Karpas-422 (cell line): ENCODE data around the gene NUP210. TPM values are rescaled to one million over a fixed set of nuclear protein-coding genes. Genes with fewer than 3 reads are reported as not detected.

Source experiments
- DNase-seq: peaks from one replicate; pipeline ENCODE4 v3.0.0-alpha.2; 2015
- H2AFZ ChIP-seq: fragments of 200-600 bp; sonication (generic); 2 replicates; pipeline ENCODE4 v1.6.1; 2014; ENCODE audit warnings: antibody characterized with exemption, low read length, mixed read lengths
- H3K27ac ChIP-seq: fragments of 200-600 bp; sonication (generic); 2 replicates; pipeline ENCODE4 v1.5.1; 2014; ENCODE audit warnings: mild to moderate bottlenecking, low read length, moderate library complexity
- H3K27me3 ChIP-seq: fragments of 200-600 bp; sonication (generic); 2 replicates; pipeline ENCODE4 v1.6.1; 2014; ENCODE audit warnings: low read length, mixed read lengths
- H3K36me3 ChIP-seq: fragments of 200-600 bp; sonication (generic); 2 replicates; pipeline ENCODE4 v1.6.1; 2014; ENCODE audit warnings: low read length, mixed read lengths; ENCODE audit not compliant: insufficient read depth
- H3K4me1 ChIP-seq: fragments of 200-600 bp; sonication (generic); 2 replicates; pipeline ENCODE4 v1.6.1; 2014; ENCODE audit warnings: mild to moderate bottlenecking, low read length, mixed read lengths
- H3K4me2 ChIP-seq: fragments of 200-600 bp; sonication (generic); 2 replicates; pipeline ENCODE4 v1.6.1; 2014; ENCODE audit warnings: low read length, low read depth, mild to moderate bottlenecking; ENCODE audit not compliant: poor library complexity, severe bottlenecking
- H3K4me3 ChIP-seq: fragments of 200-600 bp; sonication (generic); 2 replicates; pipeline ENCODE4 v1.5.1; 2014; ENCODE audit warnings: mild to moderate bottlenecking, antibody characterized with exemption, low read length, mixed read lengths
- H3K79me2 ChIP-seq: fragments of 200-600 bp; sonication (generic); 2 replicates; pipeline ENCODE4 v1.6.1; 2014; ENCODE audit warnings: mild to moderate bottlenecking, low read length, mixed read lengths
- H3K9ac ChIP-seq: fragments of 200-600 bp; sonication (generic); 2 replicates; pipeline ENCODE4 v1.6.0; 2014; ENCODE audit warnings: low read length
- H3K9me2 ChIP-seq: fragments of 200-600 bp; sonication (generic), shearing (Covaris generic); replicated peaks from 2 replicates; pipeline ENCODE4 v1.6.0; 2014; ENCODE audit warnings: mild to moderate bottlenecking, low read length, moderate library complexity; ENCODE audit not compliant: insufficient read depth
- H3K9me3 ChIP-seq: fragments of 300-700, 200-600 bp; sonication (generic); 2 replicates; pipeline ENCODE4 v1.6.1; 2014; ENCODE audit warnings: low read length, mixed read lengths
- H4K20me1 ChIP-seq: fragments of 200-600 bp; sonication (generic); 2 replicates; pipeline ENCODE4 v1.6.1; 2014; ENCODE audit warnings: mild to moderate bottlenecking, antibody characterized with exemption, low read length, low read depth; ENCODE audit not compliant: insufficient read depth
- total RNA-seq: library from RNA; depleted of rRNA; stranded (reverse); fragments of >200 nt; shearing (Covaris generic); gene quantifications from 2 replicates; pipeline ENCODE4 v1.2.3, GENCODE V29; 2014; ENCODE audit warnings: low replicate concordance

The NUP210 gene
- total RNA-seq, 1 experiment from 2014 or later: 87.7 TPM

DNA sequence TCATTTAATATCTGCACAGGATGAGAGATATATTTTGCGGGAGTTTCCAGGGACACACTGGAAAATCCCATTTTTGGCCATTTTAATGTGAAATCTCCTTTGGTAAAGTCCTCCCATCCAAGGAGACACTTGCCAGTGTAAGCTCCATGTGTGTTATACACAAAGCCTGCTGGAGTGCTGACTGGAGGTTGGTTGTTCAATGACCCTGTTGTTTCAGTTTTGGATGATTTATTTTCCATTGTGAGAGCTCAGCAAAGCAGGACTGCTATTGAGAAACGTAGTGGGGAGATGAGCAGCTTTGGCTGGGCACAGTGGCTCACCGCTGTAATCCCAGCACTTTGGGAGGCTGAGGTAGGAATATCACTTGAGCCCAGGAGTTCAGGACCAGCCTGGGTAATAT, 127.7 kb downstream of the NUP210 start:
- no peak overlapping the region for H3K27ac ChIP-seq
- H4K20me1 ChIP-seq: no peaks in the 10 kb centered on the region
- peaks cover 84% of the 10 kb centered on the region for H3K4me1 ChIP-seq
- peaks cover 56% of the 10 kb centered on the region for H3K79me2 ChIP-seq
- DNase-seq: no peak
- peaks cover 19% of the 10 kb centered on the region for H3K36me3 ChIP-seq
- H3K27me3 ChIP-seq: no peaks in the 10 kb centered on the region
- H3K9me2 ChIP-seq: no peaks in the 10 kb centered on the region
- H2AFZ ChIP-seq: no peak overlapping the region
- no peak overlapping the region for H3K4me2 ChIP-seq
- peaks cover 3% of the 10 kb centered on the region for H3K9me3 ChIP-seq
- no peak overlapping the region for H3K4me3 ChIP-seq
- no peak overlapping the region for H3K9ac ChIP-seq

DNA sequence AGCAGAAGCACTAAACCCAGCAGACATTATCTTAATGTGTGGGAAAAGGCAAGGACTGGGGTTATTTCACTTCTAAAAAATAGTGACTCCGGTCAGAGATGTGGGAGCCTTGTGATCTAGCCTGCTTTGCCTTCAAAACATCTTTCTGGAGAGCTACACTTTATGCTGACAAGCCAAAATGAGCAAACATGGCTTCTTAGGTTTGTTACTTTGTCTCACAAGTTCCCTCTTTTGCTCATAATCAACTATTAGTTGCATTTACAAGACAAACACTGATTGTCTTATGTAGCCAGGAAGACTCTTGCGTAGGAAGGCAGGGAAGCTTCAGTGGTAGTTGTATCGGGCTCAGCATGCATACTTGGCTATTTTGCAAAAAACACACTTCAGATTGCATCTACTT, 129.2 kb downstream of the NUP210 start:
- peaks cover 74% of the 10 kb centered on the region for H3K4me1 ChIP-seq
- peak overlapping the region; percentile 2; the same call in 1 of the 2 replicates for H3K27ac ChIP-seq
- H3K27me3 ChIP-seq: no peaks in the 10 kb centered on the region
- H3K9ac ChIP-seq: no peak overlapping the region
- H3K9me3 ChIP-seq: peaks cover 10% of the 10 kb centered on the region
- H3K36me3 ChIP-seq: peaks cover 32% of the 10 kb centered on the region
- H2AFZ ChIP-seq: no peak overlapping the region
- no peak for DNase-seq
- no peaks in the 10 kb centered on the region for H3K9me2 ChIP-seq
- no peak overlapping the region for H3K4me2 ChIP-seq
- H3K4me3 ChIP-seq: no peak overlapping the region
- peaks cover 55% of the 10 kb centered on the region for H3K79me2 ChIP-seq
- no peaks in the 10 kb centered on the region for H4K20me1 ChIP-seq

DNA sequence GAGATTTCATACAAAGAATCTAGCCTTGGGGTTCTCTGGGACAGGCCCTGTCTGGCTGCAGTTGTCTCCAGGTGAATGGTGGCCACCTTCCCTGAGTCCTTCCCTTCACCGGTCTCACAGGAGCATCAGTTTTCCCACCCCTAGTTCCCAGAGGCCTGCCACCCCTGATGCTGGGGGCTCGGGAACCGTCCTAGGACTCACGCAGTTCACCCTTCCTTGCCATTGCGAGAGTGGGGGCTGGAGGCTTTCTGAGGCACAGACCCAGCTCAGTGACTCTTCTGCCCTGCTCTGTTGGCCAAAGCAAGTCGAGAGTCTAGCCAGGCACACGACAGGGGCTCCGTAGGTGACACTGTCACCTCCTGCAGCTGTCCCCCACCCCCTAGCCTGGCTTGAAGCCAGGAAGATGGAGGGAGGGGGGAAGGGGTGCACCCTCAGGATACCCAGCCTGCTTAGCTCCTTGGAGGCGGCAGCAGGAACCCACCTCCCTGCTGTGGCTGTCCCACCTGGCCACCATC, 130.3 kb downstream of the NUP210 start:
- Histone ChIP-seq H3K9ac (no peak overlapping the region), H3K36me3 (peaks cover 32% of the 10 kb centered on the region), H2AFZ (no peak overlapping the region), H4K20me1 (no peaks in the 10 kb centered on the region), H3K79me2 (peaks cover 45% of the 10 kb centered on the region), H3K4me3 (no peak overlapping the region), H3K9me3 (peaks cover 10% of the 10 kb centered on the region), H3K4me1 (peaks cover 63% of the 10 kb centered on the region), H3K27ac (no peak overlapping the region), H3K4me2 (no peak overlapping the region), H3K9me2 (no peaks in the 10 kb centered on the region), H3K27me3 (no peaks in the 10 kb centered on the region)
- DNase-seq: no peak

DNA sequence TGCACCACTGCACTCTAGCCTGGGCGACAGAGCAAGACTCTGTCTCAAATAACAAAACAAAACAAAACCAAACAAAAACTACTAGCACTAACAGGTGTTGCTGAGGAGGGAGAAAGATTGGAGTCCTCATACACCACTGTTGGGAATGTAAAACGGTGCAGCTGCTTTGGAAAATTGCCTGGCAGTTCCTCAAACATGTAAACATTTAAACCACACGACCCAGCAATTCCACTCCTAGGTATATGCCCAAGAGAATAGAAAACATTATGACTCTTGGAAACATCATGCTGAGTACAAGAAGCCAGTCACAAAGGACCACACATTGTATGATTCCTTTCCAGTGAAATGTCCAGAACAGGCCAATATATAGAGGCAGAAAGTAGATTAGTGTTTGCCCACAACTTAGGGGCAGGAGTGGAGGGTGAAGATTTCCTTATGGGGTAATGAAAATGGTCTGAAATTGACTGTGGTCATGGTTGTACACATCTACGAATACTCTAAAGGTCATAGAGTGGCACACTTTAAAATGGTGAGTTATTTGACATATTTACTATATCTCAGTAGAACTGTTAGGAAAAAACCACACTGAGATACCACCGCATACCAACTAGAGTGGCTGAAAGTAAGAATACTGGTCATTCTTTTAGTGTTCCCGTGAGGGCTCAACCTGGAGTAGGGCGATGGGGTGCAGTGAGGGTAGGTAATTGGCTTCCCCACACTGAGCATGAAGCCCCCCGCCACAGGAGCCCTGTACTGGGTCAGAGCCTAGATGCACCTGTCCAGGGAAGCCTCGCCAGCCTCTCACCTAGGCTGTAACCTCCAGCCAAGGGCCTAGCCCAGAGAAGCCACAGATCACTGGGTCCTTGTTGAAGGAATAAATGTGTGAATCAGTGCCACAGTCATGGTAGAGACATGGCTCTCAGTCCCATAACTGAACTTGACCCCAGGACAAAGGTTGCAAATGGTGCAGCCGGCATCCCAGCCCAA, 131.1 kb downstream of the NUP210 start:
- H3K4me1 ChIP-seq: peaks cover 55% of the 10 kb centered on the region
- H3K27me3 ChIP-seq: no peaks in the 10 kb centered on the region
- peaks cover 10% of the 10 kb centered on the region for H3K9me3 ChIP-seq
- H4K20me1 ChIP-seq: no peaks in the 10 kb centered on the region
- H3K9me2 ChIP-seq: no peaks in the 10 kb centered on the region
- peak overlapping the region; percentile 61 for H3K4me2 ChIP-seq
- DNase-seq: no peak
- peak overlapping the region; percentile 13; the same call in 1 of the 2 replicates for H3K4me3 ChIP-seq
- H2AFZ ChIP-seq: no peak overlapping the region
- peak overlapping the region; percentile 83 for H3K27ac ChIP-seq
- no peak overlapping the region for H3K9ac ChIP-seq
- H3K36me3 ChIP-seq: peaks cover 29% of the 10 kb centered on the region
- peaks cover 37% of the 10 kb centered on the region for H3K79me2 ChIP-seq

DNA sequence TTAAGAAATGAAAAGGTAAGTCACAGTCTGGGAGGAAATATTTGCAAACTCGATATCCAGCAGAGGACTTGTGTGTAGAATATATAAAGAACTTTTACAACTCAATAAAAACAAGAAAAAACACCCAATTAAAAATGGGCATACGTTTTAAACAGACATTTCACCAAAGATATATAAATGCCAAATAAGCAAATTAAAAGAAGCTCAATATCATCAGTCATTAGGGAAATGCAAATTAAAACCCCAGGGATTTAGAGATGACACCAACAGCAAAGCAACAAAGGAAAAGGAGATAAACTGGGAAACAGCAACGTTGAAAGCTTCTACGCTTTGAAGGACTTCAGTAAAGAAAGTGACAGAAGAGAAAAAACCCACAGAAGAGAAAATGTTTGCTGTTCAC, 132.3 kb downstream of the NUP210 start:
- peak; percentile 65 for DNase-seq
- H3K36me3 ChIP-seq: peaks cover 20% of the 10 kb centered on the region

DNA sequence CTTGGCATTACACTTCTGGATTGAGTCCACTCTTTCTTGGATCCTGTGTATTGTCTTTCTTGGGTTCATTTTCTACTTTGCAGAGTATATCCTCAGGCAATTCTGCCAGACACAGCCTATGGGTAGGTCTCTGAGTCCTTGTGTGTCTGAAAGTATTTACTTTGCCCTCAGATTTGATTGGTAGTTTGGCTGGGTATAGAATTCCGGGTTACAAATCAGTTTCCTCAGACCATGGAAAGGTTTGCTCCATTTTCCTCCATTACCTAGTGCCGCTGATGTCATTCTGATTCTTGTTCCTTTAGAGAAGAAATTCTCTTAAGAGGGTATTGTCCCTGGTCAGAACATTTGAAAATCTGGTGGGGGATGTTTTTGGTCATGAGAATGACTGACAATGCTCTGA, 133.2 kb downstream of the NUP210 start:
- Histone ChIP-seq H3K9me2 (no peaks in the 10 kb centered on the region), H2AFZ (no peak overlapping the region), H3K27ac (peak overlapping the region; percentile 83; the same call in 1 of the 2 replicates), H3K4me1 (peaks cover 47% of the 10 kb centered on the region), H3K9me3 (peaks cover 10% of the 10 kb centered on the region), H3K36me3 (peaks cover 20% of the 10 kb centered on the region), H3K9ac (no peak overlapping the region), H3K4me2 (no peak overlapping the region), H3K4me3 (no peak overlapping the region), H3K27me3 (no peaks in the 10 kb centered on the region), H4K20me1 (no peaks in the 10 kb centered on the region), H3K79me2 (peaks cover 25% of the 10 kb centered on the region)
- DNase-seq: no peak

More for the DNA sequence above, 132.3 kb downstream of the NUP210 start:
- H3K27ac ChIP-seq: peak overlapping the region; percentile 83
- no peak overlapping the region for H3K9ac ChIP-seq
- peak overlapping the region; percentile 20 for H3K4me3 ChIP-seq
- peaks cover 28% of the 10 kb centered on the region for H3K79me2 ChIP-seq
- peaks cover 10% of the 10 kb centered on the region for H3K9me3 ChIP-seq
- H4K20me1 ChIP-seq: no peaks in the 10 kb centered on the region
- no peaks in the 10 kb centered on the region for H3K9me2 ChIP-seq
- peak overlapping the region; percentile 61 for H3K4me2 ChIP-seq
- peaks cover 51% of the 10 kb centered on the region for H3K4me1 ChIP-seq
- no peaks in the 10 kb centered on the region for H3K27me3 ChIP-seq
- H2AFZ ChIP-seq: no peak overlapping the region

DNA sequence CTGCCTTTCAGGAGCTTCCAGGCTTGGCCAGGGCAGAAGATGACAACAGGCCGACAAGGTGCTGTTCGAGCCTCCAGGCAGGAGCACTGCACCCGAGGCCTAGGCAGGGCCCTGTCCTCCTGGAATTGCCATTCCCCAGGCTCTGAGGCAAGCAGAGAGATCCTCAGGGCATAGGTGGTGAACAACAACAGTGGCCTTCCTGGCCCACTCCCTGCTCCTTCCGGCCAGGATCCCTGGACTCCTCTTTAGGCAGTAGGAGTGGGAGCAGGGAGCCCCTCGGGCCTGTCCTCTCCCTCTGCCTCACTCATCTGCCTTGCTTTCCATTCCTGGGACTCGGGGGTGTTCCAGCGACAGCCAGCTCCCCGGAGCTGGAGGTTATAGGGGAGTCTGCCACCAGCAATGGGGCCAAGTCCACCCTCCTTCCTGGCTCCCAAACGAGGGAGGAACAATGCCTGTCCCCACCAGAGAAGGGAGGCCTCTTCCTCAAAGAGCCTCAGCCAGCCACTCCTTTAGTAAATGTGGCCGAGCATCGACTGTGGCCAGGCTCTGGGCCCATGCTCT, 135.0 kb downstream of the NUP210 start:
- no peak overlapping the region for H3K9ac ChIP-seq

DNA sequence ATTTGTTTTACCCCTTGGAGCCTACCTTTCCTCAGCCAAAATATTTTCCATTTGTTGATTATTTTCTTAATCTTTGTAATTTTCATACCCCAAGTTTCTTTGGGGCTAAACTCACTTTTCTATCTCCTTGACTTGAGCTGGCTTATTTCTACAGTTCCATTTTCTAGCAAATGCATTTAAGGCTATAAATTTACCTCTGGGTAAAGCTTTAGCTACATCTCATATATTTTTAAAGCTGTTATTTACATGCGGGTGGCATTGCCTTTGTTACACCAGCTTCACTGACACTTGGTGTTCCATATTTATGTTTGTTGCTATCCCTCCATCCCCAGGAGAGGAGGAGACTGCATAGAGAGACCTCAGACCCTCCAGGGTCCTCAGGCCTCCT, 136.3 kb downstream of the NUP210 start:
- peaks cover 25% of the 10 kb centered on the region for H3K79me2 ChIP-seq
- DNase-seq: no peak
- no peak overlapping the region for H3K4me2 ChIP-seq
- no peak overlapping the region for H3K4me3 ChIP-seq
- peaks cover 12% of the 10 kb centered on the region; the same call in 1 of the 2 replicates for H4K20me1 ChIP-seq
- H3K4me1 ChIP-seq: peaks cover 17% of the 10 kb centered on the region
- H3K36me3 ChIP-seq: peaks cover 20% of the 10 kb centered on the region
- no peaks in the 10 kb centered on the region for H3K9me2 ChIP-seq
- H3K27ac ChIP-seq: no peak overlapping the region
- H3K9me3 ChIP-seq: peaks cover 10% of the 10 kb centered on the region
- no peaks in the 10 kb centered on the region for H3K27me3 ChIP-seq
- no peak overlapping the region for H2AFZ ChIP-seq
- no peak overlapping the region for H3K9ac ChIP-seq

More for the DNA sequence above, 135.0 kb downstream of the NUP210 start:
- H3K9me3 ChIP-seq: peaks cover 10% of the 10 kb centered on the region
- peaks cover 8% of the 10 kb centered on the region; the same call in 1 of the 2 replicates for H4K20me1 ChIP-seq
- H3K4me3 ChIP-seq: no peak overlapping the region
- H3K79me2 ChIP-seq: peaks cover 25% of the 10 kb centered on the region
- no peak overlapping the region for H2AFZ ChIP-seq
- H3K27me3 ChIP-seq: no peaks in the 10 kb centered on the region
- no peak overlapping the region for H3K4me2 ChIP-seq
- no peak for DNase-seq
- no peaks in the 10 kb centered on the region for H3K9me2 ChIP-seq
- H3K4me1 ChIP-seq: peaks cover 30% of the 10 kb centered on the region
- peaks cover 20% of the 10 kb centered on the region for H3K36me3 ChIP-seq
- H3K27ac ChIP-seq: no peak overlapping the region
